CD4-positive, alpha-beta T cell treated with Interleukin-4 for 4 hours (primary cell): Measurements from ENCODE around the gene STIM1.
"Not testable (repeated sequence)": the region's sequence is repeated elsewhere in the genome, so short reads cannot be mapped to it uniquely, and the experiment has no call there.

Source experiments
- DNase-seq: peaks from one replicate; pipeline ENCODE4 v3.0.0-alpha.2; 2020

Gene STIM1

GRCh38 chr11:3856856-3857553 lies 1.5 kb downstream of the STIM1 start:
- no peak for DNase-seq

- DNase-seq = no peak
Measured at GRCh38 chr11:3857628-3858027, 2.2 kb downstream of the STIM1 start.

GRCh38 chr11:3859373-3859881 lies 4.0 kb downstream of the STIM1 start:
- DNase-seq = no peak

GRCh38 chr11:3860375-3860774 lies 4.9 kb downstream of the STIM1 start:
- DNase-seq = peak; percentile 60

DNA sequence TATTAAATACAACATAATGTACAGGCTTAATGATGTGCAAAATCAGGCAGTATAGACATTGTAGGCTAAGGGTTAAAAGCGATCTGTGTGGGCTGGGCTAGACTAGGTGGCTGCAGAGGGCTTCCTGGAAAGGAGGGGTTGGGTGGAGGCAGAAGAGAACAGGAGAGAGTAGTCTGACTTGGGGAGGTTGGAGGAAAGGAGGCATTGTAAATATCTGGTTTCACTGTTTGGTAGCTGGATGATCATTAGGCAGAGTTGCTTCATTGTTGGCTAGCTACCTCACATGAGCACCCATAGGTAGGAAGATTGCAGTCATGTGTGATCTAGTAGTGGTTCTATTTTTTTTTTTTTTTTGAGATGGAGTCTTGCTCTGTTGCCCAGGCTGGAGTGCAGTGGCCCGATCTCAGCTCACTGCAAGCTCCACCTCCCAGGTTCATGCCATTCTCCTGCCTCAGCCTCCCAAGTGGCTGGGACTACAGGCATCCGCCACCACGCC lies 5.5 kb downstream of the STIM1 start:
- DNase-seq = not testable (repeated sequence)

DNA sequence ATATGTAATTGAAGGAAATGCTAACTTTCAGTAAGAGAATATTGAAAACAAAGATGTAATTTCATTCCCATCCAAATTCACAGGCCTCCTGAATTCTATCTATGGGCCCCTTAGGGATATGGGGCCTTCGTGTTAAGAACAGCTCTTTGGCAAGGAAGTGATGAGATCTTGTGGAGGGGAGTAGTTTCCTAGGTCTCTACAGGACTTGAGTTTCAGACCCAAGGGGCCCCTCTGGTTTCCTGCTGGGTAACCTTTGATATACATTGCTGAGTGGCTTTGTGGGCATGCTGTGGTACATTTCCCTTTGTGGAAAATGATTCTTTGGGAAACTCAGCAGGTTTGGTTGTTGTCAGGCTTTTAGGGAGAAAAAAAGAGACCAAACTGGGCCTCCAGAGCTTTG lies 6.2 kb downstream of the STIM1 start:
- no peak for DNase-seq

DNA sequence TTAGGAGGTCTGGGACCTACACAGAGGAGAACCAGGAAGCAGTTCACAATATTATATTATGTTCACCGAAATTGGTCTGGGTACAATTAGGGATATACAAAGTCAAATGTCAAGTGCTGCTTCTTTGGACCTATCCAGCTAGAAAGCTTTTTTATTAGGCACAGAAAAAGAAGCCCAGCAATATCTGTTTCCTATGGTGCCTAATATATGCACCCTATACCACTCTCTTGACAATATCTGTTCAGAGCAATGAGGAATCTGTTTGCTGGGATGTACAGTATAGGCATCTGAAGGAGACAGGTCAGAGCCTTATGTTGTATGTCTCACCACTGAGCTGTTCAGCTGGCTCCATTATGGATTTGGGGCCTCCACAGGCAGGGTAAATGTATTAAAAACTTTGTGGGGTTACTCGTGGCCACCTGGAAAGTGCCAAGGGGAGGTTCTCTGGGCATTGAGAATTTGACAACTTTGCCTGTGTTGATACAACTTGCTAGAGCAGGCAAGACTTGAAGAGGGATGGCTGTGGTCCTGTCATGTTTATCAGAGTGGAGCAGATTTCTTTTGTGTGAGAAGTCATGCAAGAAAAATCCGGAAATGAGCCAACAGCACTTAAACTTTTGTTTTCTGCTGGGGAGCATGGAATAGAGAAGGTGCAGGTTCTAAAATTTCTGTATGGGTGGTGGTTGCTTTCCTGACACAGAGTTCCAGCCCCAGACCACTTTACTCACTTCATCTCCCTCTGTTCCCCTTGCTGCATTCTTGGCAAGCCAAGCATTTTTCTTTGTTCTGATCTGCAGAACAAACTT lies 10.1 kb downstream of the STIM1 start:
- no peak for DNase-seq

- DNase-seq = no peak
Measured at GRCh38 chr11:3866206-3866605, 10.7 kb downstream of the STIM1 start.

DNA sequence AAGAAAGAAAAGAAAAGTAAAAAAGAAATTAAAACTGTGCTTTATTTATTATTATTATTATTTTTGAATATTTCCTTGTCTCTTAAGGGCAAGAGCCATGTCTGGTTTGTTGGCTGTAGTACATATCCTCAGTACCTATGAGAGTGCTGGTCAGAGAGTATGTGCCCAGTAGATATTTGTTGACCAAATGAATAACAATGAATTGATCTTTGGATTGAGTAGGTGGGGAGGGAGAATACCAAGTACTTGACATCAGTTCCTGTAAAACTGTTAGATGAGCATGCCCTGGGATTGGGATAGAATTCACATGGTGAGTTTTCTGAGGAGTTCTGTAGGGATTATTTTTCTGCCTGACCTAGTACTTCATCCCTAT lies 11.4 kb downstream of the STIM1 start:
- no peak for DNase-seq

GRCh38 chr11:3867209-3868091 lies 12.0 kb downstream of the STIM1 start:
- no peak for DNase-seq

DNA sequence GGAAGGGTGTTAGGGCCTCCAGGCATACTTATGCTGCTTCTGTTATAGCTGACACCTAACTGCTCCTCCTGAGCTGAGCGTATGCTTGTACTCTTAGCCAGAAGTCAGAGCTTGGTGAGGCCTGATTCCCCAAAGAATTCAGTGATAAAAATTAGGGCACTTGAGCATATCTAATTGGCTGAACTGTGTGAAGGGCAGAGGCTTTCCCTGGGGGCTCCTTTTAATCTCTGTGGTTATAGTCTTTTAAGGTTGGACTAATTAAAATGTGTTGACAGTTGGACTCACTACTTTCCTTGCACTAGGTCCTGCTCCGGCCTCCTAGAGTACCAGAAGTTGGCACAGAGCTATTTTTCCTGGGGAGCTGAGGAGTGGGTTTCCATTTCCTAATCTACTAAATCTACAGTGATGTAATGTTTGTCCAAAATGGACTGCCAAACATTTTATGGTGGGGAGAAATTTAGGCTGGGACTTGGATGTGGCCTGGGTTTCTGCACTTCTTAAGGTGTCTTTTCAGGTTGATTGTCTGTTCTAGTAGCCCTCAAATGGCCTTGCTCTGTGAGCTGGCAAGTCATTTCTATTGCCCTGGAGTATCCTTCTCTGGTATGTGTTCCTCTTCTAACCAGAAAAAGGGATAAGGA lies 18.4 kb downstream of the STIM1 start:
- DNase-seq = no peak

GRCh38 chr11:3876613-3877012 lies 21.1 kb downstream of the STIM1 start:
- no peak for DNase-seq

- no peak for DNase-seq
Measured at GRCh38 chr11:3877364-3878257, 22.1 kb downstream of the STIM1 start.

DNA sequence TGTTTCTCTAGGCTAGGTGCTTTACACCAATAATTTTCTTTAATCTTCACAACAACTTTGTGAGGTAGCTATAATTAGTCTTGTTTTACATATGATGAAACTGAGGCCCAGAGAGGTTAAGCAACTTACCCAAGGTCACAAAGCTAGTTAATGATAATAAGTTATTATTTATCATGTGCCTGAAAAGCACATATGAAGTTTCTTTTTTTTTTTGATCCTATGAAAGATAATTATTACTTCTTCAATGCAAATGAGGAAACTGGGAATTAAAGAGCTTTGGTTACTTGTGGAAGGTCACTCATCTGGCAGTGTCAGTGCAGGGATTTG lies 22.8 kb downstream of the STIM1 start:
- DNase-seq = no peak

GRCh38 chr11:3879216-3879966 lies 23.9 kb downstream of the STIM1 start:
- no peak for DNase-seq

- DNase-seq = no peak
Measured at GRCh38 chr11:3879967-3880542, 24.6 kb downstream of the STIM1 start.

GRCh38 chr11:3880724-3881123 lies 25.3 kb downstream of the STIM1 start:
- no peak for DNase-seq

- peak; percentile 35 for DNase-seq
Measured at GRCh38 chr11:3882655-3883054, 27.2 kb downstream of the STIM1 start.

- DNase-seq = no peak
Measured at GRCh38 chr11:3885855-3886254, 30.4 kb downstream of the STIM1 start.

DNA sequence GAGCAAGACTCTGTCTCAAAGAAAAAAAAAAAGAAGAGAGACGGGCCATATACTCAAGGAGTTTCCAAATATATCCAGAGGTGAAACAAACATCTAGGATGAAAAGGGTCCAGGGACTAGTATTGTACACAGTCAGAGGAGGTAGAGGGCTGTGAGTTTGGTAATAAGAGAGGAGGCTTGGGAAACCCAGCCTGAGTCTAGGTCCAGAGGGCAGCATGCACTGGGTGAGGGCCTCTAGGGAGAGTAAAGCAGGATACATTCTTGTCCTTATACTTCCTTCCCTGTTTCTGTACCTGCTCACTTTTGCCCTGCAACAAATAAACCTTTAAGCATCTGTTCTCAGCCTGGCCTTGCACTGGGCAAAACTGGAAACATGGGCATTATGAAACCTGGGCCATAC lies 31.5 kb downstream of the STIM1 start:
- no peak for DNase-seq

- no peak for DNase-seq
Measured at GRCh38 chr11:3888876-3889275, 33.4 kb downstream of the STIM1 start.
